GM18873 (cell line): Measurements from ENCODE around the gene ZNF777.
"Not testable (repeated sequence)": the region's sequence is repeated elsewhere in the genome, so short reads cannot be mapped to it uniquely, and the experiment has no call there.

ENCODE experiments used
- ATAC-seq: cut with Tn5 transposase; IDR thresholded peaks from one replicate; pipeline ENCODE4 v1.9.1; 2021; ENCODE audit warnings: mild to moderate bottlenecking, moderate library complexity, moderate number of reproducible peaks; ENCODE audit not compliant: unreplicated experiment, low FRiP score

Gene ZNF777

DNA sequence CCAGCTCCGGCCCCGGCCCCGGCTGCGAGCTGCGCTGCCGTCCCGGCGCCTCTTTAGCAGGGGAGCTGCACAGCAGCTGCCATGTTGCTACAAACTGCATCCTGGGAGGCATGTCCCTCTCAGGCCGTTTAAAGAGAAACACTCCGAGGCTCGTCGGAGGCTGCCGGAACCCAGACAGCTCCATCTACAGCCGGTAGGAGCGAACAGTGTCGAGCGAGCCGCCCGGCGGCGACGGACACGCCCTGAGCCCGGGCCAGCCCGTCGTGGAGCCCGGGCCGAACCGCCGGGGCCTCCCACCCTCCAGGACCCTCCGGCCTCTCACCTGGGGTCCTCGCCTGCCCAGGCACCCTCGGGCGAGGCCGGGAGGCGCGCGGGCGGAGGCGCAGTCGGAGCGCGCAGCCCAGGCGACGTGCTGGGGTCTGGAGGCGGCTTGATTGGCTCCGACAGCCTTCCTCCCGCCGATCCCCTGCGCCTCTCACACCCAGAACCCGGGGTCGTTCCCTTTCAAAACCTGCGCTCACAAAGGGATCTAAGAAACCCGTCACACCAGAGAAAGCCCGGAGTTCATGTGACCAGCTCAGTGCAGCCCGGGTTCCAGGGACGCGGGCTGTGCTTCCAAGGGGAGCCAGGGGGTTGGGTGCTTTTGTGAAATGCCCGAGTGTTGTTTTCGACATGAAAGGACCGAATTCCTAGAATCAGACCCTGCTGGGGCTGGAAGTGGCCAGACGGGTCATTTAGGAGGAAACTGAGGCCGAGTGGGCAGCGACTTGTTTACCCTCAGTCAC is at the start of gene ZNF777:
TSS of gene ZNF777 (minus strand) at position 570 of the 785 bp plus-strand sequence. CDS start 5,040 bp downstream, outside the sequence.
- ATAC-seq, result peak; percentile 97

GRCh38 chr7:149510248-149510647 is 49.4 kb upstream of the ZNF777 start:
- no peak for ATAC-seq

GRCh38 chr7:149509774-149510173 is 48.9 kb upstream of the ZNF777 start:
- no peak for ATAC-seq

DNA sequence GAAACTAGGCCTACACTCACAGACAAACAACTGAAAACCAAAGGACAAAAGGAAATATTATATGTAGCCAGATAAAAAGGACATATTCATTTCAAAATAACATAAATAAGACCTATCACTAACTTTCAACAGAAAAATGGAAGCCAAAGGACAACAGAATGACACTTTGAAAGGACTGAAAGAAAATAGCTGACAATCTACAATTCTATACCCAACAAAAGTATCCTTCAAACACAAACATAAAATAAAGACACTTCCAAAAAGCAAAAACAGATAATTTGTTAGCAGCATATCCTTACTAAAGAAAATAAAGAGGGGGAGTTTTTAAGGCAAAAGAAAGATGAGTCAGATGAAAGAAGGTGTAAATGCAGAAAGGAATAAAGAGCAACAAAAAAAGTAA is 44.7 kb upstream of the ZNF777 start:
- no peak for ATAC-seq

- ATAC-seq, result no peak
Observed at GRCh38 chr7:149501651-149502050, 40.8 kb upstream of the ZNF777 start.

- no peak for ATAC-seq
Observed at GRCh38 chr7:149500910-149501309, 40.0 kb upstream of the ZNF777 start.

- no peak for ATAC-seq
Observed at GRCh38 chr7:149500201-149500600, 39.3 kb upstream of the ZNF777 start.

DNA sequence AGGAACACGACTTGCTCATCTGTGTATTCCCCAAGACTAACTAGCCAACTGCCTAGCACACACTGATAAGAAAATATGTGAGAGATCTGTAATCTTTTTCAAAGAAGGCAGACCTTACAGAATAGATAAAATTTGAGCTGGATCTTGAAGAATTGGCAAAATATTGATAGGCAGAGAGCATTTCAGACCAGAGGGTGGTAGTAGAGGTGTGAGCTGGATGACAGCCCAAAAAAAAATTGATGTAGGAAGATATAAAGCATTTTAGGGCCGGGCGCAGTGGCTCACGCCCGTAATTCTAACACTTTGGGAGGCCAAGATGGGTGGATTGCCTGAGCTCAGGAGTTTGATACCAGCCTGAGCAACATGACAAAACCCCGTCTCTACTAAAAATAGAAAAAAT is 37.9 kb upstream of the ZNF777 start:
- ATAC-seq, result no peak

GRCh38 chr7:149497467-149498261 is 36.8 kb upstream of the ZNF777 start, which contains the start of gene ZNF746:
TSS of gene ZNF746 (minus strand) at chr7:149497809. CDS start at chr7:149497536, 273 bp downstream.
- peak; percentile 84 for ATAC-seq

DNA sequence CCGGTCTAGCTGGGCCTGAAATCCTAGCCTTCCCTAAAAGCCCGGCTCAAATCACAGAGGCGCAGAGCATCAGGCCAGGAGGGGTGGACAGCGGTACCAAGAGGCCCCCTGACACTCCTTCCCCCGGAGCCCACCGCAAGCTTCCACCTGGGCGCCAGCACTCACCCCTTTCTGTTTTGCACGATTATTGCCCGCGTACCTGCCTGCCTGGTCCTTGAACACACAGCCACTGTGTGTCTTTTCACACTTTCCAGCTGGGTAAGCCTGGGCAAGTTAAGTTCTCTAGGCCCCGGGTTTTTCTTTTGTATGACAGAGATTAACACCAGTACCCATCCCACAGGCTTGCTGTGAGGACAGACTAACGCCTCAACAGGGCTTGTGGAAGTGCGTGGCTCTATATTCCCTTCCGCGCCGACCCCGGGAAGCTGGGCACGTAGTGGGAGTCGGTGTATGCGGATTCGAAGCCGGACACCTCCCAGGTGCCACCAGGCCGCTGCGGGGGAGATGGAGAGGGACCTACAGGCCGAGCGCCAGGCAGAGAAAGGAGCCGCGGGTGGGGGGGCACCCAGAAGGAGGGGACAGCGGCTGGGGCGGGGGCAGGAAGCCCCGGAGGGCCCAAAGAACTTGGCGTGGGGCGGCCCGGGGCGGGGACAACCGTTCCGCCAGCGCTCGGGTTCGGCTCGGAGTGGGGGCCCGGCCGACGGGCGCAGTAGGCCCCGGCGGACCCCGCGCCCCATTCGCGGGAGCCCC is 36.0 kb upstream of the ZNF777 start:
- ATAC-seq, result no peak

- no peak for ATAC-seq
Observed at GRCh38 chr7:149495785-149496641, 35.2 kb upstream of the ZNF777 start.

DNA sequence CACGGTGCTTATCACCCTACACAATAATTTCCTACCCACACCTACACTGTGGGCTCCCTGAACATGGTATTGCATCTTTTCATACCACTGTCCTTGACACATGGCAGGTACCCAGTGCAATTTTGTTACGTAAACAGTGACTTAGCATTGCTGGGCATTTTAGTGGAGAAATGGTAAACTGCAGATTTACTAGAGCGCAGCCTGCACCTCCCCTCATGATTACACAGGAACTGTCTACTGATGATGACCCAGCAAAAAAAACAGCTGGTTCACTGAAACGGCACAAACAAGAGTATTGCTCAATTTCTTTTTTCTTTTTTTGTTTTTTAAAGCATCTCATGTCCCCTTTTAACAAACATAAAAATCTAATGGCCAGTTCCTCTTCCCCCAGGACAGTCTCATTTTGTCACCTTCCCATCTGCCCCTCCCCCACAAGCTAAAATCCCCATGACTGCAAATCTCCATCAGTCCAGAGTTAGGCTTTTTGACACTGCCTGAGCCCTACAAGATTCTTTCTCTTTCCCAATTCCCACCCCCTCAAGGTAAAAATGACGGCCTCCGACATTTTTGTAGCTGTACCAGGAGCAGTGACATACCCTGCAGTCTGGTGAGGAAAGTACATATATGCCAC is 34.0 kb upstream of the ZNF777 start:
- ATAC-seq, result no peak

GRCh38 chr7:149493975-149494374 is 33.1 kb upstream of the ZNF777 start:
- not testable (repeated sequence) for ATAC-seq

- no peak for ATAC-seq
Observed at GRCh38 chr7:149493366-149493765, 32.5 kb upstream of the ZNF777 start.

DNA sequence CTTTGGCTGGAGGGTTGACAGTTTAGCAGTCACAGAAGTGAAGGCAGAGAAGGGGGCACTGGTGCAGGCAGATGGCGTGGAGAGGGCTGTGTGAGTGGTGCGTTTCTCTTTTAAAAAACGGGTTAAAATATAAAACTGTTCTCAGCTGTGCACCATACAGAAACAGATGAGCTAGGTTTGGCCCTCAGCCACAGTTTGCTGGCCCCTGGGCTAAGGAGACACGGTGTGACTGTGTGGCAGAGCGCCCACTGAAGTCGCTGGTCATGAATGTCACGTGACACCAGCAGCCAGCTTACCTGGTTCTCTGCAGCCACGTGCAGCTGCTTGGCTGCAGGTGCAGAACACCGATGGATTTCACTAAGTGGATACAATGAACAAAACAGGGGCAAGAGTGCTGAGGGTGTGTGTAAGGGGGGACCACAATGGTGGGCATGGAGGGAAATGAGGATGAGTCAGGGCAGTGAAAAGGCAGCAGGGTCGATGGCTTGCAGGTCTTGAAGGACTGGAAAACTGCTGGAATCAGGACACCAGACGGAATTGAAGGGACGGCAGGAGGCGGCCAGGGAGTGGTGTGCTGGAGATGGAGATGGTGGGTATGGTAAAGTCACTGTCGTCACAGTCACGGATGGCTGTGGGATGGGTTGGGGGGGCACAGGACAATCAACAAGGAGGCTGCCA is 29.4 kb upstream of the ZNF777 start:
- ATAC-seq, result no peak

DNA sequence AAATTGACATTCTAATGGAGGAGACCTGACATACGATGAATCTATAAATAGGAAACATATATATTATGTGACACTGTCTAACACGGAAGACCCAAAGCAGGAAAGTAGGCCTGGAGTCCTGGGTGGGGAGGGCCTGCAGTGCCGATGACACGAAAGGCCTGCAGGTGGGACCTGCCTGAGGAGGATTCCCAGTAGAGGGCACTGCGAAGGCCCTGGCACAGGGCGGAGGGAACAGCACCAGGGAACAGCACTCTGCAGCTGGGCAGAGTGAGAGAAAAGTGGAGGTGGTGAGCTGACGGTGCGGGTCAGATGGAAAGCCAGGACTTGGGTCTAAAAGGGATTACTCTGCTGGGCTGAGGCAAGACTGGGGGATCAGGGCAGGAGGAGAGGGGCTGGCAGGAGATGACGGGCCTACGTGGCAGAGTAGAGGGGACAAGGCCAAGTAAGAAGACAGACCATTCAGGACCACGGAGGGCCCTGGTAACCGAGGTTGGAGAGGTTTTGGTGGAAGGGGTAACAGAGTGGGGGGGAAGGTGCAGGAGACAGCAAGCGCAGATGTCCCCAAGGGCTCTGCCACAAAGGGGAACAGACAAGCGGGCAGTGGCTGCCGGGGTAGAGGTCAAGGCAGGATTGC is 28.6 kb upstream of the ZNF777 start:
- ATAC-seq, result no peak

DNA sequence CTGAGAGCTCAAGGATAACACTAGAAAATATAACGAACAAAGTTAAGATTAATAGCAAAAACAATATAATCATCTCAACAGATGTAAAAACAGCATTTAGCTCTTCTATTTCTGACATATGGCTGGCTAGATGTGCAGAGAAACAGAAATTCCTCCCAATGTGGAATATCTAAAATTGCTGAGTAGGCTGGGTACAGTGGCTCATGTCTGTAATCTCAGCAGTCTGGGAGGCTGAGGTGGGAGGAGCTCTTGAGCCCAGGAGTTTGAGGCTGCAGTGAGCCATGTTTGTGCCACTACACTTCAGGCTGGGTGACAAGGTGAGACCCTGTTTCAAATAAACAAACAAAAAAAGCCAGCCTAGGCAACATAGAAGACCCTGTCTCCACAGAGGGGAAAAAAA is 18.7 kb upstream of the ZNF777 start:
- no peak for ATAC-seq

DNA sequence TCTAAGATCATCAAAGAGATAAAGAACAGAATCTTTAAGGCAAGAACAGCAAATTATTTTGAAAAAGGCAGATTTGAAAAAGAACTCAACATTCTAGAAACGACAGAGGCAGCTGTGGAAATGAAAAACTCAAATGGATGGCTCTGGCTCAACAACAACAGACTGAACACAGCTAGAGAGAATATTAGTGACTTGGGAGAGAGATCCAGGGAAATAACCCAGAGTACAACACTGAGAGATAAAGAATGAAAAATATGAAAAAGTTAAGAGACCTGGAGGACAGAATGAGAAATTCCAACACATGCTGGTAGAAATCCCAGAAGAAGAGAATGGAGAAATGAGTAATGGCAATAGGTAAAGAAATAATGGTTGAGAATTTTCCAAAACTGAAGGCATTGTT is 17.9 kb upstream of the ZNF777 start:
- no peak for ATAC-seq
